Measurements from ENCODE around the gene CMTM4.
A peak's percentile ranks its signal among the peaks of the same experiment; 100 is the strongest.

Gene CMTM4

GRCh38 chr16:66728117-66728787 is 31.7 kb upstream of the CMTM4 start:
- no peaks in the 10 kb centered on the region for H3K79me2 ChIP-seq (ENCODE audit: insufficient read depth, low read length)
- DNase-seq (no peak), ATAC-seq (ENCODE audit: insufficient read depth, low read depth) (peak; percentile 86)
- H3K36me3 ChIP-seq (ENCODE audit: insufficient read depth, low read length) = peaks cover 93% of the 10 kb centered on the region
- H3K27me3 ChIP-seq (ENCODE audit: insufficient read depth, low read length, poor library complexity) = no peaks in the 10 kb centered on the region
- TF ChIP-seq EZH2 (IDR thresholded peaks at IDR 0.05; ENCODE audit: borderline replicate concordance, low read depth, low read length, severe bottlenecking) = no peak
- TF ChIP-seq, protein P1, sequence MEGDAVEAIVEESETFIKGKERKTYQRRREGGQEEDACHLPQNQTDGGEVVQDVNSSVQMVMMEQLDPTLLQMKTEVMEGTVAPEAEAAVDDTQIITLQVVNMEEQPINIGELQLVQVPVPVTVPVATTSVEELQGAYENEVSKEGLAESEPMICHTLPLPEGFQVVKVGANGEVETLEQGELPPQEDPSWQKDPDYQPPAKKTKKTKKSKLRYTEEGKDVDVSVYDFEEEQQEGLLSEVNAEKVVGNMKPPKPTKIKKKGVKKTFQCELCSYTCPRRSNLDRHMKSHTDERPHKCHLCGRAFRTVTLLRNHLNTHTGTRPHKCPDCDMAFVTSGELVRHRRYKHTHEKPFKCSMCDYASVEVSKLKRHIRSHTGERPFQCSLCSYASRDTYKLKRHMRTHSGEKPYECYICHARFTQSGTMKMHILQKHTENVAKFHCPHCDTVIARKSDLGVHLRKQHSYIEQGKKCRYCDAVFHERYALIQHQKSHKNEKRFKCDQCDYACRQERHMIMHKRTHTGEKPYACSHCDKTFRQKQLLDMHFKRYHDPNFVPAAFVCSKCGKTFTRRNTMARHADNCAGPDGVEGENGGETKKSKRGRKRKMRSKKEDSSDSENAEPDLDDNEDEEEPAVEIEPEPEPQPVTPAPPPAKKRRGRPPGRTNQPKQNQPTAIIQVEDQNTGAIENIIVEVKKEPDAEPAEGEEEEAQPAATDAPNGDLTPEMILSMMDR (IDR thresholded peaks at IDR 0.05; ENCODE audit: borderline replicate concordance, extremely low read depth, low read length, poor library complexity, severe bottlenecking) = peak; percentile 76
- H3K9ac ChIP-seq (ENCODE audit: low read depth, low read length) = no peak overlapping the region
- peaks cover 11% of the 10 kb centered on the region; the same call in 1 of the 2 replicates for H4K20me1 ChIP-seq (ENCODE audit: insufficient read depth, low read length)
- no peak overlapping the region for H3K27ac ChIP-seq (ENCODE audit: low read length)
- no peak overlapping the region for H3K4me2 ChIP-seq (ENCODE audit: insufficient read depth, low read length)
- H3K4me1 ChIP-seq (ENCODE audit: insufficient read depth, low read length) = no peaks in the 10 kb centered on the region
- H3K9me3 ChIP-seq (ENCODE audit: insufficient read depth, low read length, severe bottlenecking) = no peaks in the 10 kb centered on the region
- H2AFZ ChIP-seq (ENCODE audit: low read depth, low read length) = no peak overlapping the region
- no peak overlapping the region for H3K4me3 ChIP-seq (ENCODE audit: low read depth in 1 of 2, low read length in 2 of 2)

GRCh38 chr16:66720766-66721165 is 24.2 kb upstream of the CMTM4 start:
- Histone ChIP-seq H3K4me3 (ENCODE audit: low read depth in 1 of 2, low read length in 2 of 2) (no peak overlapping the region), H3K79me2 (ENCODE audit: insufficient read depth, low read length) (no peaks in the 10 kb centered on the region), H3K36me3 (ENCODE audit: insufficient read depth, low read length) (peaks cover 45% of the 10 kb centered on the region), H3K9me3 (ENCODE audit: insufficient read depth, low read length, severe bottlenecking) (no peaks in the 10 kb centered on the region), H3K27me3 (ENCODE audit: insufficient read depth, low read length, poor library complexity) (no peaks in the 10 kb centered on the region), H3K4me2 (ENCODE audit: insufficient read depth, low read length) (no peak overlapping the region), H2AFZ (ENCODE audit: low read depth, low read length) (no peak overlapping the region), H4K20me1 (ENCODE audit: insufficient read depth, low read length) (no peaks in the 10 kb centered on the region), H3K27ac (ENCODE audit: low read length) (no peak overlapping the region), H3K4me1 (ENCODE audit: insufficient read depth, low read length) (no peaks in the 10 kb centered on the region), H3K9ac (ENCODE audit: low read depth, low read length) (no peak overlapping the region)
- ATAC-seq (ENCODE audit: insufficient read depth, low read depth) = no peak
- no peak for TF ChIP-seq EZH2 (IDR thresholded peaks at IDR 0.05; ENCODE audit: borderline replicate concordance, low read depth, low read length, severe bottlenecking)
- TF ChIP-seq, protein P1 (IDR thresholded peaks at IDR 0.05; ENCODE audit: borderline replicate concordance, extremely low read depth, low read length, poor library complexity, severe bottlenecking) = no peak
- DNase-seq = no peak

- Histone ChIP-seq H3K4me2 (ENCODE audit: insufficient read depth, low read length) (no peak overlapping the region), H3K4me1 (ENCODE audit: insufficient read depth, low read length) (no peaks in the 10 kb centered on the region), H3K9me3 (ENCODE audit: insufficient read depth, low read length, severe bottlenecking) (no peaks in the 10 kb centered on the region), H4K20me1 (ENCODE audit: insufficient read depth, low read length) (no peaks in the 10 kb centered on the region), H3K79me2 (ENCODE audit: insufficient read depth, low read length) (no peaks in the 10 kb centered on the region), H3K9ac (ENCODE audit: low read depth, low read length) (no peak overlapping the region), H3K36me3 (ENCODE audit: insufficient read depth, low read length) (peaks cover 30% of the 10 kb centered on the region), H3K27me3 (ENCODE audit: insufficient read depth, low read length, poor library complexity) (no peaks in the 10 kb centered on the region), H3K27ac (ENCODE audit: low read length) (no peak overlapping the region), H2AFZ (ENCODE audit: low read depth, low read length) (no peak overlapping the region), H3K4me3 (ENCODE audit: low read depth in 1 of 2, low read length in 2 of 2) (no peak overlapping the region)
- DNase-seq = no peak
- no peak for ATAC-seq (ENCODE audit: insufficient read depth, low read depth)
- TF ChIP-seq EZH2 (IDR thresholded peaks at IDR 0.05; ENCODE audit: borderline replicate concordance, low read depth, low read length, severe bottlenecking) = no peak
- TF ChIP-seq, protein P1 (IDR thresholded peaks at IDR 0.05; ENCODE audit: borderline replicate concordance, extremely low read depth, low read length, poor library complexity, severe bottlenecking) = no peak
Measured at GRCh38 chr16:66719246-66719645, 22.7 kb upstream of the CMTM4 start.

All from DND-41 (cell line).